K562 (cell line): Measurements from ENCODE around the gene IL12RB2. TPM values are rescaled to one million over a fixed set of nuclear protein-coding genes. Genes with fewer than 3 reads are reported as not detected.

Experiments
- ATAC-seq: fragments of 200-7000 bp; cut with Tn5 transposase; 3 replicates; pipeline ENCODE4 v1.9.1; 2020; ENCODE audit warnings: moderate library complexity
- BruUV-seq: library from RNA; stranded (reverse); fragments of 400-500 nt; replicated peaks from 2 replicates; lab custom pipeline; 2021; lab: Mats Ljungman, UMichigan
- CTCF ChIA-PET: fragments of 300-600 bp; formaldehyde crosslinking; extraction: SDS; loops from one replicate; lab custom pipeline; 2021; ENCODE audit warnings: low intra/inter-chr PET ratio; lab: Yijun Ruan, JAX
- POLR2A ChIA-PET: fragments of 300-600, 350-650 bp; sonication (Branson Sonifier 250); formaldehyde crosslinking; extraction: SDS; loops from one replicate; lab custom pipeline; 2021; ENCODE audit warnings: antibody characterized with exemption, inconsistent platforms; lab: Yijun Ruan, JAX
- DNase-seq, 4 experiments: peaks; one replicate each; pipeline versions ENCODE4 v3.0.0 to v3.0.0-alpha.2; 2011 to 2018; ENCODE audit warnings: low spot score in 3 of 4, mixed read lengths in 3 of 4; ENCODE audit errors: extremely low read depth in 1 of 4
- FAIRE-seq: peaks from 2 replicates; lab custom pipeline; 2011; peaks lifted over from hg19 to GRCh38; lab: Jason Lieb, UNC
- H2AFZ ChIP-seq: 2 replicates; pipeline ENCODE4 v1.6.0; 2011; ENCODE audit warnings: low read depth, low read length, control low read depth, inconsistent platforms
- H3K27ac ChIP-seq: fragments of 200-600 bp; 3 replicates; pipeline ENCODE4 v1.8.0; 2011; ENCODE audit warnings: low read depth, mild to moderate bottlenecking, control low read depth, inconsistent platforms, low read length, moderate library complexity, mixed read lengths; ENCODE audit errors: extremely low read depth
- H3K27me3 ChIP-seq, 2 experiments: fragments of 300-600 bp in 1 of 2; 2 replicates in 1 of 2; 3 replicates in 1 of 2; pipeline versions ENCODE4 v1.6.0 to v1.8.0; 2011; ENCODE audit warnings: inconsistent platforms in 2 of 2, low read length in 2 of 2, mild to moderate bottlenecking in 1 of 2, mixed read lengths in 1 of 2, moderate library complexity in 1 of 2; ENCODE audit not compliant: control insufficient read depth in 2 of 2, insufficient read depth in 2 of 2
- H3K36me3 ChIP-seq: fragments of 300-600 bp; 3 replicates; pipeline ENCODE4 v1.8.0; 2011; ENCODE audit warnings: mild to moderate bottlenecking, low read length, inconsistent platforms; ENCODE audit not compliant: control insufficient read depth, insufficient read depth
- H3K4me1 ChIP-seq, 2 experiments: fragments of 200-600 bp in 1 of 2; replicated peaks in 1 of 2; 2 replicates in 1 of 2; 3 replicates in 1 of 2; pipeline versions ENCODE4 v1.5.1 to v1.8.0; 2011; ENCODE audit warnings: inconsistent platforms in 2 of 2, low read length in 2 of 2, mild to moderate bottlenecking in 1 of 2, mixed read lengths in 1 of 2, moderate library complexity in 1 of 2; ENCODE audit not compliant: control insufficient read depth in 2 of 2, insufficient read depth in 2 of 2
- H3K4me2 ChIP-seq: 2 replicates; pipeline ENCODE4 v1.6.1; 2011; ENCODE audit warnings: low read length, control low read depth, inconsistent platforms, mixed read lengths; ENCODE audit not compliant: insufficient read depth
- H3K4me3 ChIP-seq: fragments of 200-600 bp; sonication (generic), shearing (Covaris generic); 2 replicates; pipeline ENCODE4 v1.5.1; 2016; ENCODE audit warnings: control low read depth, inconsistent platforms
- H3K79me2 ChIP-seq: fragments of 200-600 bp; 3 replicates; pipeline ENCODE4 v1.8.0; 2011; ENCODE audit warnings: low read length, inconsistent platforms; ENCODE audit not compliant: control insufficient read depth, insufficient read depth
- H3K9ac ChIP-seq, 2 experiments: 2 replicates each; pipeline versions ENCODE4 v1.6.0 to v1.6.1; 2011; ENCODE audit warnings: low read depth in 2 of 2, low read length in 2 of 2, control low read depth in 1 of 2, inconsistent platforms in 1 of 2, mild to moderate bottlenecking in 1 of 2, mixed read lengths in 1 of 2; ENCODE audit not compliant: insufficient read depth in 1 of 2
- H3K9me1 ChIP-seq: one replicate; pipeline ENCODE4 v1.6.0; 2011; ENCODE audit warnings: inconsistent platforms, mild to moderate bottlenecking, low read length, moderate library complexity; ENCODE audit not compliant: control insufficient read depth, insufficient read depth
- H3K9me3 ChIP-seq: replicated peaks from 2 replicates; pipeline ENCODE4 v1.5.1; 2011; ENCODE audit warnings: low read depth, low read length, inconsistent platforms; ENCODE audit not compliant: control insufficient read depth, insufficient read depth
- H4K20me1 ChIP-seq: replicated peaks from 2 replicates; pipeline ENCODE4 v1.6.1; 2011; ENCODE audit warnings: low read length, inconsistent platforms, mixed read lengths; ENCODE audit not compliant: control insufficient read depth, insufficient read depth
- CREB5 ChIP-seq: fragments of 250-450 bp; sonication (Bioruptor Pico); IDR thresholded peaks from 2 replicates; pipeline ENCODE4 v1.5.0; 2020; ENCODE audit warnings: mild to moderate bottlenecking
- LARP7 ChIP-seq: fragments of 450-650 bp; IDR thresholded peaks from 2 replicates; pipeline ENCODE4 v1.6.1; 2016
- NFXL1 ChIP-seq: fragments of 450-650 bp; formaldehyde crosslinking; IDR thresholded peaks from 2 replicates; pipeline ENCODE4 v1.4.0; 2021; ENCODE audit warnings: mild to moderate bottlenecking
- NR2C2 ChIP-seq, 2 experiments: fragments of 200-800 bp in 1 of 2; sonication (Bioruptor generic) in 1 of 2; sonication (generic) in 1 of 2; formaldehyde crosslinking in 1 of 2; IDR thresholded peaks; 2 replicates each; pipeline versions ENCODE4 v1.6.1 to v1.8.0; 2016 to 2022; ENCODE audit warnings: mild to moderate bottlenecking in 1 of 2, missing compliant biosample characterization in 1 of 2, missing genetic modification characterization in 1 of 2, missing genetic modification reagents in 1 of 2
- WGBS: fragments of 100-300 bp; shearing (Covaris generic); methylation state at CpG from one replicate; pipeline ENCODE4 v1.1.6; 2016; ENCODE audit warnings: low coverage, mixed read lengths; ENCODE audit not compliant: insufficient coverage; ENCODE audit errors: missing lambda C conversion rate; 5-methylcytosine and 5-hydroxymethylcytosine counted together
- in situ Hi-C: fragments of 300-500 bp; cut with MboI; formaldehyde crosslinking; loops from 4 replicates; pipeline ENCODE4 v1.15.0; 2018; ENCODE audit warnings: inconsistent platforms, mixed read lengths
- intact Hi-C: fragments of 100-400 bp; cut with micrococcal nuclease; formaldehyde crosslinking; loops from 2 replicates; pipeline ENCODE4 v1.14.2; 2022
- polyA plus RNA-seq, 8 experiments: library from polyadenylated mRNA; depleted of rRNA in 4 of 8; stranded (reverse) in 5 of 8; unstranded in 3 of 8; fragments of >200 nt; fragmentation: Nextera tagmentation in 2 of 8; fragmentation: Illumina TruSeq in 1 of 8; extraction: Ambion mirVana in 2 of 8; extraction: Trizol in 1 of 8; gene quantifications; 2 replicates each; pipeline versions ENCODE4 v1.2.1 to v1.2.3, GENCODE V29; 2011 to 2014; ENCODE audit warnings: inconsistent platforms in 1 of 8, missing spikeins in 1 of 8
- total RNA-seq, 7 experiments: library from RNA; depleted of rRNA in 6 of 7; stranded (reverse); fragments of >200 nt in 6 of 7; fragmentation: Illumina TruSeq in 2 of 7; extraction: Trizol in 2 of 7; gene quantifications; 2 replicates each; pipeline versions ENCODE4 v1.2.1 to v1.2.3, GENCODE V29; 2011 to 2021; ENCODE audit warnings: low replicate concordance in 1 of 7
- TF ChIP-seq, protein P1 (sequence below): fragments of 200-600 bp; sonication (generic); IDR thresholded peaks from one replicate; pipeline ENCODE4 v1.6.1; 2012; ENCODE audit warnings: mild to moderate bottlenecking, low read depth, low read length, inconsistent platforms

IL12RB2 gene
- total and polyA plus RNA-seq, 9 of the 15 experiments (the other 6 are each of a cell fraction or from before 2014, with no cell fraction given) = 0.39 to 3.3 (median 1.9) TPM

DNA sequence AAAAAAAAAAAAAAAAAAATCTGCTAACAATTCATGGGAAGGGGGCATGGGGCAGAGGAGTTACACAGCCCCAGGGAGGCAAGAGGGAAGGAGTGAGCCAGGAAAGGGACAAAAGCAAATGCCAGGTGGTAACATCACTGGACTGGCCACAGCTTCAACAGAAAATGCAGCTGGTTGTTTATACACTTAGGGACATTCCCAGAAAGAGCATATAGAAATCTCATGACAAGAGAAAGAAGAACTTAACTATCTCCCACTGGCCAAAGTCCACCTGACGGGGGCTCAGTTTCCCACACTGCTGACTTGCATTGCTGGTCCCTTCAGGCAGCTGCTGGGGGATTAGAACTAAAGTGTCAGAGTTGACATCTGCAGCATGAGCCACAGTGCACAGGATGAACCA lies 14.8 kb downstream of the IL12RB2 start:
- Histone ChIP-seq H3K9ac (no peak overlapping the region), H4K20me1 (no peaks in the 10 kb centered on the region), H3K4me3 (no peak overlapping the region), H3K36me3 (no peaks in the 10 kb centered on the region), H3K27ac (no peak overlapping the region), H3K4me1 (no peaks in the 10 kb centered on the region), H3K27me3 (no peaks in the 10 kb centered on the region), H3K9me1 (no peaks in the 10 kb centered on the region), H3K79me2 (no peaks in the 10 kb centered on the region), H3K4me2 (no peak overlapping the region), H3K9me3 (no peaks in the 10 kb centered on the region), H2AFZ (no peak overlapping the region)
- in situ Hi-C loops = no loop called here
- TF ChIP-seq, protein P1, sequence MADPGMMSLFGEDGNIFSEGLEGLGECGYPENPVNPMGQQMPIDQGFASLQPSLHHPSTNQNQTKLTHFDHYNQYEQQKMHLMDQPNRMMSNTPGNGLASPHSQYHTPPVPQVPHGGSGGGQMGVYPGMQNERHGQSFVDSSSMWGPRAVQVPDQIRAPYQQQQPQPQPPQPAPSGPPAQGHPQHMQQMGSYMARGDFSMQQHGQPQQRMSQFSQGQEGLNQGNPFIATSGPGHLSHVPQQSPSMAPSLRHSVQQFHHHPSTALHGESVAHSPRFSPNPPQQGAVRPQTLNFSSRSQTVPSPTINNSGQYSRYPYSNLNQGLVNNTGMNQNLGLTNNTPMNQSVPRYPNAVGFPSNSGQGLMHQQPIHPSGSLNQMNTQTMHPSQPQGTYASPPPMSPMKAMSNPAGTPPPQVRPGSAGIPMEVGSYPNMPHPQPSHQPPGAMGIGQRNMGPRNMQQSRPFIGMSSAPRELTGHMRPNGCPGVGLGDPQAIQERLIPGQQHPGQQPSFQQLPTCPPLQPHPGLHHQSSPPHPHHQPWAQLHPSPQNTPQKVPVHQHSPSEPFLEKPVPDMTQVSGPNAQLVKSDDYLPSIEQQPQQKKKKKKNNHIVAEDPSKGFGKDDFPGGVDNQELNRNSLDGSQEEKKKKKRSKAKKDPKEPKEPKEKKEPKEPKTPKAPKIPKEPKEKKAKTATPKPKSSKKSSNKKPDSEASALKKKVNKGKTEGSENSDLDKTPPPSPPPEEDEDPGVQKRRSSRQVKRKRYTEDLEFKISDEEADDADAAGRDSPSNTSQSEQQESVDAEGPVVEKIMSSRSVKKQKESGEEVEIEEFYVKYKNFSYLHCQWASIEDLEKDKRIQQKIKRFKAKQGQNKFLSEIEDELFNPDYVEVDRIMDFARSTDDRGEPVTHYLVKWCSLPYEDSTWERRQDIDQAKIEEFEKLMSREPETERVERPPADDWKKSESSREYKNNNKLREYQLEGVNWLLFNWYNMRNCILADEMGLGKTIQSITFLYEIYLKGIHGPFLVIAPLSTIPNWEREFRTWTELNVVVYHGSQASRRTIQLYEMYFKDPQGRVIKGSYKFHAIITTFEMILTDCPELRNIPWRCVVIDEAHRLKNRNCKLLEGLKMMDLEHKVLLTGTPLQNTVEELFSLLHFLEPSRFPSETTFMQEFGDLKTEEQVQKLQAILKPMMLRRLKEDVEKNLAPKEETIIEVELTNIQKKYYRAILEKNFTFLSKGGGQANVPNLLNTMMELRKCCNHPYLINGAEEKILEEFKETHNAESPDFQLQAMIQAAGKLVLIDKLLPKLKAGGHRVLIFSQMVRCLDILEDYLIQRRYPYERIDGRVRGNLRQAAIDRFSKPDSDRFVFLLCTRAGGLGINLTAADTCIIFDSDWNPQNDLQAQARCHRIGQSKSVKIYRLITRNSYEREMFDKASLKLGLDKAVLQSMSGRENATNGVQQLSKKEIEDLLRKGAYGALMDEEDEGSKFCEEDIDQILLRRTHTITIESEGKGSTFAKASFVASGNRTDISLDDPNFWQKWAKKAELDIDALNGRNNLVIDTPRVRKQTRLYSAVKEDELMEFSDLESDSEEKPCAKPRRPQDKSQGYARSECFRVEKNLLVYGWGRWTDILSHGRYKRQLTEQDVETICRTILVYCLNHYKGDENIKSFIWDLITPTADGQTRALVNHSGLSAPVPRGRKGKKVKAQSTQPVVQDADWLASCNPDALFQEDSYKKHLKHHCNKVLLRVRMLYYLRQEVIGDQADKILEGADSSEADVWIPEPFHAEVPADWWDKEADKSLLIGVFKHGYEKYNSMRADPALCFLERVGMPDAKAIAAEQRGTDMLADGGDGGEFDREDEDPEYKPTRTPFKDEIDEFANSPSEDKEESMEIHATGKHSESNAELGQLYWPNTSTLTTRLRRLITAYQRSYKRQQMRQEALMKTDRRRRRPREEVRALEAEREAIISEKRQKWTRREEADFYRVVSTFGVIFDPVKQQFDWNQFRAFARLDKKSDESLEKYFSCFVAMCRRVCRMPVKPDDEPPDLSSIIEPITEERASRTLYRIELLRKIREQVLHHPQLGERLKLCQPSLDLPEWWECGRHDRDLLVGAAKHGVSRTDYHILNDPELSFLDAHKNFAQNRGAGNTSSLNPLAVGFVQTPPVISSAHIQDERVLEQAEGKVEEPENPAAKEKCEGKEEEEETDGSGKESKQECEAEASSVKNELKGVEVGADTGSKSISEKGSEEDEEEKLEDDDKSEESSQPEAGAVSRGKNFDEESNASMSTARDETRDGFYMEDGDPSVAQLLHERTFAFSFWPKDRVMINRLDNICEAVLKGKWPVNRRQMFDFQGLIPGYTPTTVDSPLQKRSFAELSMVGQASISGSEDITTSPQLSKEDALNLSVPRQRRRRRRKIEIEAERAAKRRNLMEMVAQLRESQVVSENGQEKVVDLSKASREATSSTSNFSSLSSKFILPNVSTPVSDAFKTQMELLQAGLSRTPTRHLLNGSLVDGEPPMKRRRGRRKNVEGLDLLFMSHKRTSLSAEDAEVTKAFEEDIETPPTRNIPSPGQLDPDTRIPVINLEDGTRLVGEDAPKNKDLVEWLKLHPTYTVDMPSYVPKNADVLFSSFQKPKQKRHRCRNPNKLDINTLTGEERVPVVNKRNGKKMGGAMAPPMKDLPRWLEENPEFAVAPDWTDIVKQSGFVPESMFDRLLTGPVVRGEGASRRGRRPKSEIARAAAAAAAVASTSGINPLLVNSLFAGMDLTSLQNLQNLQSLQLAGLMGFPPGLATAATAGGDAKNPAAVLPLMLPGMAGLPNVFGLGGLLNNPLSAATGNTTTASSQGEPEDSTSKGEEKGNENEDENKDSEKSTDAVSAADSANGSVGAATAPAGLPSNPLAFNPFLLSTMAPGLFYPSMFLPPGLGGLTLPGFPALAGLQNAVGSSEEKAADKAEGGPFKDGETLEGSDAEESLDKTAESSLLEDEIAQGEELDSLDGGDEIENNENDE = no peak
- TF ChIP-seq NR2C2 (CRISPR knock-in tag; IDR thresholded peaks at IDR 0.05) (no peak), NR2C2 (tag; IDR thresholded peaks at IDR 0.05) (no peak), CREB5 (no peak), NFXL1 (CRISPR knock-in tag) (no peak), LARP7 (no peak)
- BruUV-seq = no TSS peak
- CTCF ChIA-PET = no interaction called here
- no peak for DNase-seq
- no peak for FAIRE-seq
- POLR2A ChIA-PET = interaction anchor here (0.6 to 0.8 kb wide), 2 partner anchors 16 to 1315 kb away, joined by 3 read pairs; no protein-coding TSS in a partner anchor
- WGBS = 60% methylated on average over 1 of the region's 1 CpG
- ATAC-seq = no peak
- intact Hi-C loops = no loop called here
